Ovary (tissue), 3 donors: ENCODE data around the gene NUDT7.

Source experiments
- EP300 ChIP-seq: sonication (generic); formaldehyde crosslinking; IDR thresholded peaks from one replicate; pipeline ENCODE4 v1.6.1; 2017; ENCODE audit warnings: antibody characterized with exemption
- TF ChIP-seq, protein P1 (sequence below), 3 donors: fragments of 450-650 bp in 2 of 3; fragments of 200-600 bp in 1 of 3; IDR thresholded peaks; one replicate each; pipeline versions ENCODE4 v1.5.1 to v1.8.0; 2016 to 2022; ENCODE audit warnings: antibody characterized with exemption in 3 of 3, mild to moderate bottlenecking in 1 of 3
- donor health status: DM: no; HTN: no; CAD: no.

DNA sequence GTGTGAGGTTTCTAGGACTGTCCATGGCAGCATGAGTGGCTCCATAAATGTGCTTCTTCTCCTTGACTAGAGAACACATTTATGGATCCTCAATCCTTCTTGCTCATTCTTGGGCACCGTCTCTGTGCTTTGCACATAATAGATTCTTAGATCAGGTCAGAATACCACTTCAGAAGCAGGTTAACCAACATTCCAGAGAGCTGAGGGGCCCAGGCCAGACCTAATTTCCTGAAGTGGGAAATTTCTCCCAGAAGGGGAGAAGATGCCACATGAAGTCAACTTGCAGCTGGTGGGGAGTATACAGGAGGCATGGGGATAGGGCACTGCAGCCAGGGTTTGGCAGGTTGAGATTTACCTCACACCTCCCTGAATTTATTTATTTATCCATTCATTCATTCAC lies 41.7 kb downstream of the NUDT7 start:
- no peak for TF ChIP-seq EP300
- TF ChIP-seq, protein P1, sequence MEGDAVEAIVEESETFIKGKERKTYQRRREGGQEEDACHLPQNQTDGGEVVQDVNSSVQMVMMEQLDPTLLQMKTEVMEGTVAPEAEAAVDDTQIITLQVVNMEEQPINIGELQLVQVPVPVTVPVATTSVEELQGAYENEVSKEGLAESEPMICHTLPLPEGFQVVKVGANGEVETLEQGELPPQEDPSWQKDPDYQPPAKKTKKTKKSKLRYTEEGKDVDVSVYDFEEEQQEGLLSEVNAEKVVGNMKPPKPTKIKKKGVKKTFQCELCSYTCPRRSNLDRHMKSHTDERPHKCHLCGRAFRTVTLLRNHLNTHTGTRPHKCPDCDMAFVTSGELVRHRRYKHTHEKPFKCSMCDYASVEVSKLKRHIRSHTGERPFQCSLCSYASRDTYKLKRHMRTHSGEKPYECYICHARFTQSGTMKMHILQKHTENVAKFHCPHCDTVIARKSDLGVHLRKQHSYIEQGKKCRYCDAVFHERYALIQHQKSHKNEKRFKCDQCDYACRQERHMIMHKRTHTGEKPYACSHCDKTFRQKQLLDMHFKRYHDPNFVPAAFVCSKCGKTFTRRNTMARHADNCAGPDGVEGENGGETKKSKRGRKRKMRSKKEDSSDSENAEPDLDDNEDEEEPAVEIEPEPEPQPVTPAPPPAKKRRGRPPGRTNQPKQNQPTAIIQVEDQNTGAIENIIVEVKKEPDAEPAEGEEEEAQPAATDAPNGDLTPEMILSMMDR (IDR thresholded peaks at IDR 0.05), result no peak
